OCI-LY3 (cell line): ENCODE results near the gene USP31.
A peak's percentile ranks its signal among the peaks of the same experiment; 100 is the strongest.

ENCODE experiments used
- H2AFZ ChIP-seq: fragments of 200-600, 300-600 bp; shearing (Covaris generic); 2 replicates; pipeline ENCODE4 v1.6.0; 2014; ENCODE audit warnings: antibody characterized with exemption, low read depth, low read length
- H3K27ac ChIP-seq: fragments of 200-600, 300-600 bp; sonication (generic); 2 replicates; pipeline ENCODE4 v1.5.1; 2014; ENCODE audit warnings: mild to moderate bottlenecking, low read length, moderate library complexity, mixed read lengths
- H3K27me3 ChIP-seq: fragments of 200-600, 300-600 bp; sonication (generic); 2 replicates; pipeline ENCODE4 v1.6.1; 2014; ENCODE audit warnings: low read depth, low read length, mixed read lengths
- H3K36me3 ChIP-seq: fragments of 200-600, 300-600 bp; sonication (generic); replicated peaks from 2 replicates; pipeline ENCODE3; 2014; ENCODE audit warnings: low read depth, low read length, mixed read lengths
- H3K4me1 ChIP-seq: fragments of 300-600, 200-600 bp; sonication (generic); 2 replicates; pipeline ENCODE4 v1.6.1; 2014; ENCODE audit warnings: low read length, mixed read lengths
- H3K4me2 ChIP-seq: fragments of 200-600, 300-600 bp; sonication (generic); 2 replicates; pipeline ENCODE4 v1.6.1; 2014; ENCODE audit warnings: low read length, mixed read lengths
- H3K4me3 ChIP-seq: fragments of 300-600, 200-600 bp; sonication (generic); 2 replicates; pipeline ENCODE4 v1.5.1; 2014; ENCODE audit warnings: antibody characterized with exemption, mild to moderate bottlenecking, low read length, moderate library complexity
- H3K79me2 ChIP-seq: fragments of 300-600, 200-600 bp; shearing (Covaris generic); 2 replicates; pipeline ENCODE4 v1.6.1; 2014; ENCODE audit warnings: mild to moderate bottlenecking, low read length, mixed read lengths
- H3K9ac ChIP-seq: fragments of 300-600, 200-600 bp; shearing (Covaris generic); 2 replicates; pipeline ENCODE4 v1.6.0; 2014; ENCODE audit warnings: mild to moderate bottlenecking, low read length, moderate library complexity
- H3K9me3 ChIP-seq: fragments of 200-600, 300-600 bp; shearing (Covaris generic); 2 replicates; pipeline ENCODE4 v1.6.1; 2014; ENCODE audit warnings: low read length, mixed read lengths; ENCODE audit not compliant: insufficient read depth
- H4K20me1 ChIP-seq: fragments of 200-600, 300-600 bp; sonication (generic); 2 replicates; pipeline ENCODE4 v1.6.1; 2016; ENCODE audit warnings: low read length, mixed read lengths; ENCODE audit not compliant: insufficient read depth
- EZH2phosphoT487 ChIP-seq: fragments of 200-600 bp; shearing (Covaris generic); IDR thresholded peaks from 2 replicates; pipeline ENCODE4 v1.6.1; 2018; ENCODE audit warnings: antibody characterized with exemption, mixed run types, low read depth
- TF ChIP-seq, protein P1 (sequence below): fragments of 200-600, 300-600 bp; sonication (generic); IDR thresholded peaks from 2 replicates; pipeline ENCODE4 v1.5.1; 2014; ENCODE audit warnings: antibody characterized with exemption, low read length, low read depth

Gene USP31

DNA sequence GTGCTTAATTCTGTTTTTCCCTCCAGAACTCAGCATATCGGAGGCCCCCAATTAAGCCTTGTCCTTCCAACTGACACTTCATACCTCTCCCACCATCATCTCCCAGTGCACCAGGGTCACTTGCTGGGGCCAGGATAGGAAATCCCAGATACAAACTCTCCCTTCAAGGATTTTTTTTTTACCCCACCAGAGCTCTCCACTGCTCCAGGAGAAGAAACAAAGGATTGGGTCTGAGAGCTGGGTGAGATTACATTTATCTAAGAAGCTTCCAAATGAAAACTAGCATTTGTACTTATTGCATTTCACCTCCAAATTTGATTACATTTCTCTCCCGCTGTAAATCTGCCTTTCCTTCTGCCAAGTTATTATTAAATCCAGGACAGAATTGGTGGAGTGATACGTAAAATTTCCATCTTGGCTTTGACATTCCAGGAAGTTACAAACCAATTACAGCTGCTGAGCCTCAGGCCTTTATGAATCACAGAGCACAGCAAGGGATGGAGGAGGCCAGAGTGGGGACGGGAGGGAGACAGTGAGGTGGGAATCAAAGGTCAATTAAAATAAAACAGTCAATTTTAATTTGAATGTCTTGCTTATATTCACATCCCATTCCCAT is 123.5 kb downstream of the USP31 start:
- no peak overlapping the region for H3K27ac ChIP-seq
- H4K20me1 ChIP-seq: no peaks in the 10 kb centered on the region
- no peak overlapping the region for H3K9ac ChIP-seq
- H3K4me2 ChIP-seq: no peak overlapping the region
- H3K36me3 ChIP-seq: no peaks in the 10 kb centered on the region
- no peaks in the 10 kb centered on the region for H3K79me2 ChIP-seq
- H2AFZ ChIP-seq: no peak overlapping the region
- peaks cover 25% of the 10 kb centered on the region for H3K27me3 ChIP-seq
- TF ChIP-seq, protein P1, sequence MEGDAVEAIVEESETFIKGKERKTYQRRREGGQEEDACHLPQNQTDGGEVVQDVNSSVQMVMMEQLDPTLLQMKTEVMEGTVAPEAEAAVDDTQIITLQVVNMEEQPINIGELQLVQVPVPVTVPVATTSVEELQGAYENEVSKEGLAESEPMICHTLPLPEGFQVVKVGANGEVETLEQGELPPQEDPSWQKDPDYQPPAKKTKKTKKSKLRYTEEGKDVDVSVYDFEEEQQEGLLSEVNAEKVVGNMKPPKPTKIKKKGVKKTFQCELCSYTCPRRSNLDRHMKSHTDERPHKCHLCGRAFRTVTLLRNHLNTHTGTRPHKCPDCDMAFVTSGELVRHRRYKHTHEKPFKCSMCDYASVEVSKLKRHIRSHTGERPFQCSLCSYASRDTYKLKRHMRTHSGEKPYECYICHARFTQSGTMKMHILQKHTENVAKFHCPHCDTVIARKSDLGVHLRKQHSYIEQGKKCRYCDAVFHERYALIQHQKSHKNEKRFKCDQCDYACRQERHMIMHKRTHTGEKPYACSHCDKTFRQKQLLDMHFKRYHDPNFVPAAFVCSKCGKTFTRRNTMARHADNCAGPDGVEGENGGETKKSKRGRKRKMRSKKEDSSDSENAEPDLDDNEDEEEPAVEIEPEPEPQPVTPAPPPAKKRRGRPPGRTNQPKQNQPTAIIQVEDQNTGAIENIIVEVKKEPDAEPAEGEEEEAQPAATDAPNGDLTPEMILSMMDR: no peak
- no peak for TF ChIP-seq EZH2phosphoT487
- H3K9me3 ChIP-seq: no peaks in the 10 kb centered on the region
- H3K4me3 ChIP-seq: no peak overlapping the region
- H3K4me1 ChIP-seq: no peaks in the 10 kb centered on the region

DNA sequence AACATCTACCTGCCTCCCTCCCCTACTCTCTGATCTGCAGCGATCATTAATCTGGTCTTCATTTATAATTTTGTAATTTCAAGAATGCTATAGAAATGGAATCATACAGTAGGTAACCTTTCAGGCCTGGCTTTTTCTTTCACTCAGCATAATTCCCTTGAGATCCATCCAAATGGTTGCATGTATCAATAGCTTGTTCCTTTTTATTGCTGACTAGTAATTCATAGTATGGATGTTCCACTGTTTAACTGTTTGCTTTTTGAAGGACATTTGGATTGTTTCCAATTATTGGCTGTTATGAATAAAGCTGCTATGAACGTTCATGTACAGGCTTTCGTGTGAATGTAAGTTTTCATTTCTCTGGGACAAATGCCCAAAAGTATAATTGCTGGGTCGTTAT is 125.2 kb downstream of the USP31 start:
- TF ChIP-seq, protein P1: no peak
- no peak for TF ChIP-seq EZH2phosphoT487
- H3K9ac ChIP-seq: no peak overlapping the region
- H3K27ac ChIP-seq: no peak overlapping the region
- no peaks in the 10 kb centered on the region for H3K4me1 ChIP-seq
- peaks cover 15% of the 10 kb centered on the region for H3K27me3 ChIP-seq
- no peak overlapping the region for H3K4me2 ChIP-seq
- H3K4me3 ChIP-seq: no peak overlapping the region
- H4K20me1 ChIP-seq: no peaks in the 10 kb centered on the region
- H2AFZ ChIP-seq: no peak overlapping the region
- no peaks in the 10 kb centered on the region for H3K9me3 ChIP-seq
- H3K79me2 ChIP-seq: no peaks in the 10 kb centered on the region
- no peaks in the 10 kb centered on the region for H3K36me3 ChIP-seq

DNA sequence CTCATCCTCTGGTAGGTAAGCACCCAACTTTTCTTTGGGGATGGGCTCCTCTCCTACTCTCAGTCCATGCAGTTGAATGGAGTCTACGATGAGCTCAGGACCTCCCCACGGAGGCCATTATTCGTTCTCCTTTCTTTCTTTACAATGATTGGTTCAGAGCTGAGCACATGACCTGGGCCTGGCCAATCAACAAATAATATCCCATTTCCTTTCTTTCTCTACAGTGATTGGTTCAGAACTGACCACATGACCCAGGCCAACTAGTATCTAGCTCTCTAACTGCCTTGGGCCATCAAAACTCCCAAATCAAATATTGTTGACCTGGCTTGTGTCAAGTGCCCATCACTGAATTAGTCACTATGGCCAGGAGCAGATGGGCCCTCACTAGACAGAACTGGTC is 129.2 kb downstream of the USP31 start:
- no peaks in the 10 kb centered on the region for H4K20me1 ChIP-seq
- no peak overlapping the region for H3K9ac ChIP-seq
- 0 out of 2 replicates have a peak, but pooled peaks cover 2% of the 10 kb centered on the region for H3K9me3 ChIP-seq
- no peak overlapping the region for H3K27ac ChIP-seq
- H3K4me3 ChIP-seq: no peak overlapping the region
- no peaks in the 10 kb centered on the region for H3K36me3 ChIP-seq
- H3K4me1 ChIP-seq: peaks cover 19% of the 10 kb centered on the region
- no peak overlapping the region for H3K4me2 ChIP-seq
- TF ChIP-seq EZH2phosphoT487: no peak
- TF ChIP-seq, protein P1: no peak
- no peak overlapping the region for H2AFZ ChIP-seq
- no peaks in the 10 kb centered on the region for H3K79me2 ChIP-seq
- peaks cover 33% of the 10 kb centered on the region for H3K27me3 ChIP-seq

DNA sequence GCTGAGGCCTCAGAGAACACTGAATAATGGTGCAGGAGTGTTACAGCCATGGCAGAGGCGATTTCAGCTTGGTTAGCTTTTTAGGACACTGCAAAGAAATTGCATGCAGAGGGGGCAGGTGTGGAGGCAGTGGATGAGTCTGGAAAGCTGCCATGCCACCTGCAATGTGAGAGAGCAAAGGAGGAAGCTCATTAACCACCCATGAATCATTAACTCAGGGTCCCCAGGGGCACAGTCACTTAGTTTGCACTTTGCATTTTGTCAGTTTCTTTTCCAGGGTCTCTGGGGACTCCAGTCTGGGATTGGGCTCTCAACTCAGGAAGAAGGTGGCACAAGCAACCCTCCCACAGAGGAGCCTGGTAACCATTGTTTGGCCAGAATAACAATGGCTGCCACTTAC is 132.9 kb downstream of the USP31 start:
- Histone ChIP-seq H3K4me1 (peaks cover 27% of the 10 kb centered on the region), H3K4me2 (peak overlapping the region; percentile 57), H3K9ac (no peak overlapping the region), H3K36me3 (no peaks in the 10 kb centered on the region), H4K20me1 (no peaks in the 10 kb centered on the region), H3K27me3 (peaks cover 30% of the 10 kb centered on the region), H3K9me3 (0 out of 2 replicates have a peak, but pooled peaks cover 5% of the 10 kb centered on the region), H3K27ac (no peak overlapping the region), H2AFZ (no peak overlapping the region), H3K79me2 (no peaks in the 10 kb centered on the region), H3K4me3 (peak overlapping the region; percentile 20; the same call in 1 of the 2 replicates)
- TF ChIP-seq, protein P1: no peak
- TF ChIP-seq EZH2phosphoT487: no peak
